Naive thymus-derived CD8-positive, alpha-beta T cell (primary cell): ENCODE results near the gene GCSAML. TPM values are rescaled to one million over a fixed set of nuclear protein-coding genes. Genes with fewer than 3 reads are reported as not detected.
"Not testable (repeated sequence)": the region's sequence is repeated elsewhere in the genome, so short reads cannot be mapped to it uniquely, and the experiment has no call there.

Experiments used
- ATAC-seq, 2 donors: fragments of 150-1000 bp; cut with Tn5 transposase in 1 of 2; sonication (Bioruptor Pico), chemical (Tn5 transposase) in 1 of 2; 1 replicate in 1 of 2; 2 replicates in 1 of 2; pipeline ENCODE4 v1.10.0; 2021; ENCODE audit warnings: mild to moderate bottlenecking in 2 of 2, moderate library complexity in 2 of 2
- POLR2A ChIA-PET: fragments of 350-600 bp; sonication (Branson Sonifier 250); formaldehyde crosslinking; loops from one replicate; lab custom pipeline; 2021; ENCODE audit warnings: antibody characterized with exemption; lab: Charles Lee
- DNase-seq, 10 donors: peaks; one replicate each; pipeline versions ENCODE4 v3.0.0 to v3.0.0-alpha.2; 2020 to 2022
- H3K27ac Mint-ChIP-seq, 10 donors: one replicate each; pipeline ENCODE4 v1.8.0; 2020 to 2022; ENCODE audit warnings: mild to moderate bottlenecking in 10 of 10, mixed read lengths in 10 of 10, moderate library complexity in 4 of 10, inconsistent platforms in 1 of 10
- H3K27me3 Mint-ChIP-seq, 5 donors: one replicate each; pipeline ENCODE4 v1.8.0; 2021 to 2022; ENCODE audit warnings: mixed read lengths in 5 of 5
- H3K36me3 Mint-ChIP-seq, 3 donors: one replicate each; pipeline ENCODE4 v1.8.0; 2020 to 2022; ENCODE audit warnings: mixed read lengths in 3 of 3, mild to moderate bottlenecking in 2 of 3, inconsistent platforms in 1 of 3
- H3K4me1 Mint-ChIP-seq, 4 donors: one replicate each; pipeline ENCODE4 v1.8.0; 2021 to 2022; ENCODE audit warnings: mixed read lengths in 4 of 4
- H3K4me3 Mint-ChIP-seq, 10 donors: one replicate each; pipeline ENCODE4 v1.8.0; 2020 to 2022; ENCODE audit warnings: mild to moderate bottlenecking in 10 of 10, mixed read lengths in 10 of 10, moderate library complexity in 6 of 10, inconsistent platforms in 1 of 10
- H3K9me3 Mint-ChIP-seq, 9 donors: one replicate each; pipeline ENCODE4 v1.8.0; 2020 to 2022; ENCODE audit warnings: mixed read lengths in 9 of 9, mild to moderate bottlenecking in 3 of 9, inconsistent platforms in 1 of 9, moderate library complexity in 1 of 9
- polyA plus RNA-seq, 3 donors: library from polyadenylated mRNA; unstranded; fragments of 300-500 nt; fragmentation: Illumina TruSeq; gene quantifications; one replicate each; pipeline ENCODE4 v1.2.3, GENCODE V29; 2021
- total RNA-seq, 8 experiments: library from RNA in 2 of 8; stranded (reverse) in 2 of 8; gene quantifications; one replicate each; pipeline ENCODE4 v1.2.3 and lab custom pipeline; 2021 to 2026

The GCSAML gene
- total RNA-seq (under 1 TPM in 1 of 2 experiments, not detected in 1; 0.75 TPM), polyA plus RNA-seq (not detected), total RNA-seq (lab: John Stamatoyannopoulos, UW) (0 to 2.4 (median 0.07) reads per million in 6 experiments)

DNA sequence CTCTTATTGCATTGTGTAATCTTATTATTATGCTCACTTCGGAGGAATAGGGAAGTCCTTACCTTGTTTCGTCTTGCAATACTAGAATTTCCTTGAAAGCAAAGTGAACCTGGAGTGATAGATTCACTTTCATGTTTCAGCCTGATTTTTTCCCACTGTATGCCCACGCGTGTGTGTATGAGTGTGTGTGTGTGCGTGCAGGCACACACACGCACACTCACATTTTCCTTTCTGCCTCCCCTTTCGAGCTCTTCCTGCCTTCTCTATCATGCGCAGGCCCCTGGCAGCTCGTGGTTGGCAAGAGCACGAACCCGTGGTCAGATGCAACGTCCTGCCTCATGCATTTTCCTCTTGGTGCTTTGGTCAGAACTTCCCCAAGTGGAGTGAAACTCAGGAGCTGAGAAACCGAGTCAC lies at the start of gene GCSAML:
Gene GCSAML (plus strand): TSS at position 366 of the 414 bp plus-strand sequence. CDS start 58 bp downstream, outside the sequence.
- Mint-ChIP-seq H3K4me3 (peak within 1 kb of the TSS in 4 of 10 donors; percentile 4 to 47 (median 32)), H3K27me3 (peaks cover 10 to 25% (median 18%) of the 10 kb centered on the region in 5 donors), H3K36me3 (no peaks in the 10 kb centered on the region), H3K9me3 (no peaks in the 10 kb centered on the region), H3K4me1 (peaks cover 3 to 12% (median 10%) of the 10 kb centered on the region in 4 donors), H3K27ac (peak within 1 kb of the TSS in 2 of 10 donors; percentile 10 to 76)
- DNase-seq (no peak), ATAC-seq (no peak)
- POLR2A ChIA-PET, result no interaction called here

DNA sequence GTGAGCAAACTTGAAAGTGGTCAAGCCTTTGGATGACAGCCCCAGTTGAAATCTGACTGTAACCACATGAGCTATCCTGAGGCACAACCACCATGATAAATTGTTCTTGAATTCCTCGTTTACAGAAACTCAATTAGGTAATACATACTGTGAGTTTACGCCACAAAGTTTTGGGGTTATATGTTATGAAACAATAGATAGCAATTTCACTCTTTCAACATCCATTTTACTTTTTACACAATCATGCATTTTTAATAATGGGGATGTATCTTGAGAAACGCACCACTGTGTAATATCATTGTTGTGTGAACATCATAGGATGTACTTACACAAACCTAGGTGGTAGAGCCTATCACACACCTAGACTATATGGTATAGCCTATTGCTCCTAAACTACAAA lies 48.1 kb upstream of the GCSAML start:
- POLR2A ChIA-PET, result no interaction called here
- Mint-ChIP-seq H3K27me3 (peaks cover 0 to 10% (median 4%) of the 10 kb centered on the region in 5 donors), H3K4me1 (no peaks in the 10 kb centered on the region), H3K9me3 (no peaks in the 10 kb centered on the region), H3K27ac (no peak overlapping the region), H3K4me3 (no peak overlapping the region), H3K36me3 (no peaks in the 10 kb centered on the region)
- no peak for DNase-seq
- no peak for ATAC-seq

DNA sequence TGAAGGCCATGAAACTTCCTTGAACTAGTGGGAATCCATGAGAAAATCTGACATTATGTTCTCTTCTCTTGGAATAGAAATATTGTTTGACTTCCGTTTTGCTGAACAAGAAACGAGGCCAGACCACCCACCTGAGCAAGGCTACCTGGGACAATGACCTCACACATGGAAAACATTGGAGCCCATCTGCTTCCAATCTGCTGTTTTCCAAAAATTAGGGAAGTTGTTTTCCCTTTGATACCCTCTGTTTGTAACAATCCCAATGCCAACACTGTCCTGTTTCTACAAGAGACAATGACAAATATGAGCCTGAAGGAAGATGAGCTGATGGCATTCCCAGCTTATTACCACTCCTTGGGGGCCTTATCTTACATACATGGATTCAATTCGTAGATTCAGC lies 42.1 kb upstream of the GCSAML start:
- H3K4me3 Mint-ChIP-seq, result no peak overlapping the region
- peaks cover 0 to 5% (median 2%) of the 10 kb centered on the region in 5 donors for H3K27me3 Mint-ChIP-seq
- no peaks in the 10 kb centered on the region for H3K9me3 Mint-ChIP-seq
- POLR2A ChIA-PET, result no interaction called here
- H3K27ac Mint-ChIP-seq, result no peak overlapping the region
- DNase-seq (no peak), ATAC-seq (no peak)
- no peaks in the 10 kb centered on the region for H3K4me1 Mint-ChIP-seq
- no peaks in the 10 kb centered on the region for H3K36me3 Mint-ChIP-seq

DNA sequence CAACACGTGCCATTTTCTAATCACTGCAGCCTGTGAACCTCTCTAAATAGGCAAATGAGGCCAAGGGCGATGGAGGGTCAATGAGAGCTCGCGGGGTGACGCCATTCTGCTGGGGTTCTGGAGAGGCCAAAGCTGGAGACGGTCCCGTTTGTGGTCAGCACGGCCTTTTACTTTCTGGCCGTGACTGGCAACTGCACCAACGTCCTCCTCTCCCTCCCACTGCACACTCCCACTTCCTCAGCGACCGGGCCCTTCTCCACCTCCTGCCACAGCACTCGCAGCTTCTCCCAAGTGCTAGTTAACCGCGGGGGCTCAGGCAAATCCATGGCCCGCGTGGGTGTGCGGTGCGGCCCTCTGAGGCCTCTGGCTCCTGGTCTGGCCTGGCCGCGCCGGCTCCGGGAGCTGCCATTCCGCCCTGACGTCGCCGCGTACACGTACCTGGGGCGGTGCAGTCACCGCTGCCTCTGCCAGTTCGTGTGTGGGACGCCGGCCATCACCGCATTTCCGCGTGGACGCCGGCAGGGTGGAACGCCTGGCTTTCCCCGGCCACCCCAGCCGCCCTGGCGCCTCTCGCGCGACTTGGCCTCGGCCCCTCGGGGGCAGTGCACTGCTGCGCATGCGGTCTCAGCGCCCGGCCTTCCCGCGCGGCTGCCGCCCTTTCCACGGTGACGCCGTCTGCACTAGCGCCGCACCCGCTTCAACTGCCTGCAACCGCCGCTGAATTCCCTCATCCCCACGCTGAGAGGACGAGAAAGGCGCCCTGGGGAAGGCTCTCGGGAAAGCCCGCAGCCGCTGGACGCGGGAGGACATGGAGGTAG lies 30.9 kb upstream of the GCSAML start:
- peak overlapping the region in 6 of 10 donors; percentile 28 to 57 (median 49) for H3K4me3 Mint-ChIP-seq
- H3K4me1 Mint-ChIP-seq, result no peaks in the 10 kb centered on the region
- DNase-seq (peak in 2 of 10 donors; percentile 2 to 5), ATAC-seq (peak in 1 of 2 donors; percentile 25)
- no peak overlapping the region for H3K27ac Mint-ChIP-seq
- peaks cover 4 to 29% (median 23%) of the 10 kb centered on the region in 5 donors for H3K27me3 Mint-ChIP-seq
- peaks cover 0 to 18% (median 1%) of the 10 kb centered on the region in 3 donors for H3K36me3 Mint-ChIP-seq
- POLR2A ChIA-PET, result no interaction called here
- H3K9me3 Mint-ChIP-seq, result peaks cover 0 to 21% (median 5%) of the 10 kb centered on the region in 9 donors

DNA sequence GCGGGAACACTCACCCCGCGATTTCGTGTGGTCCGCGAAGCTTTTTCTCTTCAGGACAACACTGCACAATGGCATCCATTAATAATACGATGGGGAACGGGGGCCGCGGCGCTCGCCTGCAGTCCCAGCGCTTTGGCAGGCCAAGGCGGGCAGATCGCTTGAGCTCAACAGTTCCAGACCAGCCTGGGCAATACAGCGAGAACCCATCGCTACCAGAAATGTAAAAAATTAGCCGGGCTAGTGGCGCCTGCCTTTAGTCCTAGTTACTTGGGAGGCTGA lies 30.4 kb upstream of the GCSAML start:
- POLR2A ChIA-PET, result no interaction called here
- ATAC-seq (no peak), DNase-seq (no peak)
- H3K27me3 Mint-ChIP-seq, result peaks cover 4 to 29% (median 23%) of the 10 kb centered on the region in 5 donors
- H3K9me3 Mint-ChIP-seq, result peaks cover 0 to 23% (median 9%) of the 10 kb centered on the region in 9 donors
- peaks cover 0 to 18% (median 1%) of the 10 kb centered on the region in 3 donors for H3K36me3 Mint-ChIP-seq
- no peak overlapping the region for H3K27ac Mint-ChIP-seq
- peak overlapping the region in 1 of 10 donors; percentile 57 for H3K4me3 Mint-ChIP-seq
- H3K4me1 Mint-ChIP-seq, result no peaks in the 10 kb centered on the region

DNA sequence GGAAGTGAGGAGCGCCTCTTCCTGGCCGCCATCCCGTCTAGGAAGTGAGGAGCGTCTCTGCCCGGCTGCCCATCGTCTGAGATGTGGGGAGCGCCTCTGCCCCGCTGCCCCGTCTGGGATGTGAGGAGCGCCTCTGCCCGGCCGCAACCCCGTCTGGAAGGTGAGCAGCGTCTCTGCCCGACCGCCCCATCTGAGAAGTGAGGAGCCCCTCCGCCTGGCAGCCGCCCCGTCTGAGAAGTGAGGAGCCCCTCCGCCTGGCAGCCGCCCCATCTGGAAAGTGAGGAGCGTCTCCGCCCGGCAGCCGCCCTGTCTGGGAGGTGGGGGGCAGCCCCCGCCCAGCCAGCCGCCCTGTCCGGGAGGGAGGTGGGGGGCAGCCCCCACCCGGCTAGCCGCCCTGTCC lies 27.0 kb upstream of the GCSAML start:
- Mint-ChIP-seq H3K27me3 (peaks cover 3 to 37% (median 19%) of the 10 kb centered on the region in 5 donors), H3K9me3 (peaks cover 0 to 19% (median 7%) of the 10 kb centered on the region in 9 donors), H3K36me3 (peaks cover 0 to 10% (median 1%) of the 10 kb centered on the region in 3 donors)
- POLR2A ChIA-PET, H3K4me3 Mint-ChIP-seq, DNase-seq, H3K27ac Mint-ChIP-seq, ATAC-seq, H3K4me1 Mint-ChIP-seq: not testable (repeated sequence)

DNA sequence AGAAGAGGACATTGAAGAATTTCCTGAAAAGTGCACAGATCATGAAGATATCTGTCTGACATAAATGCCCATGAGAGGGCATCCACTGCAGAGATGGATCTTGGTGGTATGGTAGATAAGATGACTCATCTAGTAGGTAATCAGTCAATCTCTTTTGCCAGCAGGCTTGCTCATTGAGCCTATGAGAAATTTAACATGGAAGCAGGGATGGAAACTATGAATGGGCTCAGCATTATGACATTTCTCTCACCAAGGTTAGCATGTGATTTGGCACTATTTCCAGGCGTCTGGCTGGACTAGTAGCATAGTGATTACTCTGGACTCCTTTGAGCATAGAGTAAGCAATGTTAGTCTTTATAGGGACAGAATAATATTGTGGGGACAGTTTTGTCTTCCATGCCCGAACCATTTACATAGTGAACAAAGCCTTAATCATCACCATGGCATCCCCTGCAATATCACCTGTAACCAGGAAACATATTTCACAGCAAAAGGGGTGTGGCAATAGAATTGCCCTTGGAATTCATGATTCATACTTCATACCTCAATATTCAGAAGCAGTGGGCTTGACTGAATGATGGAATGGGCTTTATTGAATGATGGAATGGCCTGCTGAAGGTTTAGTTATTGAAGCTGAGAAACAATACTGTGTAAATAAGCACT lies 20.0 kb upstream of the GCSAML start:
- Mint-ChIP-seq H3K4me1 (no peaks in the 10 kb centered on the region), H3K36me3 (no peaks in the 10 kb centered on the region), H3K27me3 (peaks cover 6 to 39% (median 14%) of the 10 kb centered on the region in 5 donors), H3K9me3 (peaks cover 0 to 1% (median 0%) of the 10 kb centered on the region in 9 donors), H3K4me3 (no peak overlapping the region), H3K27ac (no peak overlapping the region)
- POLR2A ChIA-PET, result no interaction called here
- ATAC-seq (no peak), DNase-seq (no peak)

DNA sequence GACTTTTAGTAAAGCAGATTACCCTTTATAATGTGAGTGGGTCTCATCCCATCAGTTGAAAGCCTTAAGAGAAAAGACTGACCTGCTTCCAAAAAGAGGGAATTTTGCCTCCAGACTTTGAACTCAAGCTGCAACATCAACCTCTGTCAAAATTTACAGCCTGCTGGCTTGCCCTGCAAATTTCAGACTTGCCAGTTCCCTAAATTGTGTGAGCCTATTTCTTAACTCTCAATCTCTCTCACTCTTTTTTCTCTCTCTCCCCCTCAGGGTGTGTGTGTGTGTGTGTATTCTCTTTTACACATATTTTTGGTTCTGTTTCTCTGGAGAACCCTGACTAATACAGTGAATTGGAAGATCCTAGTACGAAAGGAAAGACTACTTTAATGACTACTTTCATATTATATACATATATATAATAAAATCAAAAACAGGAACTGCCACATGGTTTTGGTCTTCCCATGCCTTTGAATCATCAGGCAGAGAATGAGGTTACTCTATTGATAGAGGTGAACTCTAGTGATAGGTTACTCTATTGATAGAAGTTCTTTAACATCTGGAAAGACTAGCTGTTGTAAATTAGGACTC lies 19.1 kb upstream of the GCSAML start:
- no peaks in the 10 kb centered on the region for H3K36me3 Mint-ChIP-seq
- H3K27ac Mint-ChIP-seq, result no peak overlapping the region
- DNase-seq, result no peak
- no peaks in the 10 kb centered on the region for H3K4me1 Mint-ChIP-seq
- no peak overlapping the region for H3K4me3 Mint-ChIP-seq
- peaks cover 0 to 1% (median 0%) of the 10 kb centered on the region in 9 donors for H3K9me3 Mint-ChIP-seq
- ATAC-seq, result no peak
- H3K27me3 Mint-ChIP-seq, result peaks cover 4 to 31% (median 9%) of the 10 kb centered on the region in 5 donors
- POLR2A ChIA-PET, result no interaction called here

DNA sequence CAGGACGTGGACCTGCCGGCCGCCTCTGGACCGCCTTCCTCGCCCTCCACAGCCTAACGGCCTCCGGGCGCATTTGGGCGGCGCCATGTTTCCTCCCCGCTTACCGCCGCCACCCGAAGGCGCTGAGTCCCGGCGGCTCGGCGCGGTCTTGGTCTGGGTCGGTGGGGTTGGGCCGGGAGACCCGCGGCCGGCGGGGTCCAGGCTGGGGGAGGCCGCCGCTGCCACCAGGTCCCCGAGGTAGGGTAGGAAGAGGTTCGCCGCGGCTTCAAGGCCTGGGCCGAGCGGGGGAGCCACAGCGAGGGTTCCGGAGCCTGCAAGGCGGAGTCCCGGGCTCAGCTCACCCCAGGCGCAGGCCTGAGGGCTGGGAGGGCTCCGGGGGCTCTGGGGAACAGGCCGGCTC lies 18.1 kb upstream of the GCSAML start:
- Mint-ChIP-seq H3K27me3 (peaks cover 3 to 23% (median 6%) of the 10 kb centered on the region in 5 donors), H3K36me3 (no peaks in the 10 kb centered on the region), H3K4me3 (no peak overlapping the region), H3K4me1 (no peaks in the 10 kb centered on the region), H3K27ac (no peak overlapping the region), H3K9me3 (peaks cover 0 to 1% (median 0%) of the 10 kb centered on the region in 9 donors)
- ATAC-seq, result no peak
- POLR2A ChIA-PET, result no interaction called here
- no peak for DNase-seq

DNA sequence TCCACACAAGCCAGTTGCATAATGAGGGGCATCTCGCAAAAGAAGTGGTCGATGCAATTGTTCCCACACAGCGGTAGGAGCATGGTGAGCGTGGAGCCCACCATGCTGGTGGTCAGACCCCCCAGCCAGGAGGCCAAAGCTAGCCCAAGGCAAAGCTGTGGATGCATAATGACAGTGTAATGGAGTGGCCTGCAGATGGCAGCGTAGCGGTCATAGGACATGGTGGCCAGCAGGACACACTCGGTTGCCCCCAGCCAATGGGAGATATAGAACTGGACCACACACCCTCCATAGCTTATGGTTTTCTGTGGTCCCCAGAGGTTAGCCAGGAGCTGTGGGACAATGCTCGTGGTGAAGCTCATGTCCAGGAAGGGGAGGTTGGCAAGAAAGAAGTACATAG lies 17.0 kb upstream of the GCSAML start:
- Mint-ChIP-seq H3K36me3 (no peaks in the 10 kb centered on the region), H3K4me3 (no peak overlapping the region), H3K27ac (no peak overlapping the region), H3K4me1 (no peaks in the 10 kb centered on the region), H3K27me3 (peaks cover 3 to 20% (median 6%) of the 10 kb centered on the region in 5 donors), H3K9me3 (peaks cover 0 to 1% (median 0%) of the 10 kb centered on the region in 9 donors)
- POLR2A ChIA-PET, result no interaction called here
- no peak for ATAC-seq
- DNase-seq, result no peak

DNA sequence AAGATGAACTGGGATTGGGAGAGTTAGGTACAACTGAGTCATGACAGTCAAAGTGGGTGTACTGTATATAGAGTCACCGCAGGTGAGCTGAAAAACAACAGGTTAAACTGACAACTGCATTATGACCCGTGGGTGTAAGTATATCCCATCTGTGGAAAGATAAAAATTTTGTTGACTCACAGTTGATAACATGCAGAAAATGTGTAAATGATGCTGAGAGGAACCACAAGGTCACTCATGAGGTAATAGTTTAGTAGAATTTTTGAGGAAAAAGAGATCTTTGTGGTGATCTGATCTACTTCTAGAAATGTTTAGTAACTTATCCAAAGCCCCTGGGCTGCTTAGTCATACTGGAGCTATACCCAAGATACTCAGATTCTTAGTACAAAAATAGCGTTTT lies 13.5 kb upstream of the GCSAML start:
- H3K4me3 Mint-ChIP-seq, result no peak overlapping the region
- H3K27me3 Mint-ChIP-seq, result peaks cover 2 to 23% (median 11%) of the 10 kb centered on the region in 5 donors
- DNase-seq (no peak), ATAC-seq (no peak)
- peaks cover 0 to 4% (median under 1%) of the 10 kb centered on the region in 4 donors for H3K4me1 Mint-ChIP-seq
- no peak overlapping the region for H3K27ac Mint-ChIP-seq
- no peaks in the 10 kb centered on the region for H3K36me3 Mint-ChIP-seq
- POLR2A ChIA-PET, result no interaction called here
- H3K9me3 Mint-ChIP-seq, result no peaks in the 10 kb centered on the region

DNA sequence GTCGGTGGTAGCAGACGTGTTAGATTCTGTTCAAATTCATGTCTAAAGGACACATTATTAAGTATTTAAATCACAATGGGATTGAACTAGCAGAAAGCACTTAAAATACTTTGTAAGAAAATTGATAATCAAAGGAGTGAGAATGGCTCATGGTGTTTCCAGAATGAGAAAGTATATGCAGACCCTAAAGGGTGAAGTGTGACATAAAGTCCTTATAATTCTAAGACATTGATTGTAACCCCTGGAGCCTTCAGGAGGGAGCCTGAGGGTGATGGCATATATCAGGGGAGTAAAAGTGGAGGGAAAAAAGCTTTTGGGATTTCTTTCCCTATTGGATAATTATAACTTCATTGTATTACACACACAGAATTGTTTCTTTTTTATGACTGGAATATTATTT lies 12.6 kb upstream of the GCSAML start, which contains the start of gene OR2C3:
Gene OR2C3 (minus strand): TSS at position 101 of the 400 bp plus-strand sequence. CDS start 3,929 bp downstream, outside the sequence.
- Mint-ChIP-seq H3K36me3 (no peaks in the 10 kb centered on the region), H3K27ac (no peak within 1 kb of the TSS), H3K4me3 (no peak within 1 kb of the TSS), H3K9me3 (no peaks in the 10 kb centered on the region), H3K27me3 (peaks cover 2 to 24% (median 13%) of the 10 kb centered on the region in 5 donors), H3K4me1 (peaks cover 0 to 4% (median 1%) of the 10 kb centered on the region in 4 donors)
- POLR2A ChIA-PET, result no interaction called here
- DNase-seq, result no peak
- no peak for ATAC-seq
